CD4-positive, alpha-beta T cell treated with Interleukin-10 for 1 hour (primary cell): ENCODE results near the gene GCN1.

Experiments used
- DNase-seq: peaks from one replicate; pipeline ENCODE4 v3.0.0-alpha.2; 2020

Gene GCN1

GRCh38 chr12:120110550-120111501, 83.7 kb downstream of the GCN1 start:
- DNase-seq = peak; percentile 57

GRCh38 chr12:120109570-120110267, 84.8 kb downstream of the GCN1 start:
- no peak for DNase-seq

DNA sequence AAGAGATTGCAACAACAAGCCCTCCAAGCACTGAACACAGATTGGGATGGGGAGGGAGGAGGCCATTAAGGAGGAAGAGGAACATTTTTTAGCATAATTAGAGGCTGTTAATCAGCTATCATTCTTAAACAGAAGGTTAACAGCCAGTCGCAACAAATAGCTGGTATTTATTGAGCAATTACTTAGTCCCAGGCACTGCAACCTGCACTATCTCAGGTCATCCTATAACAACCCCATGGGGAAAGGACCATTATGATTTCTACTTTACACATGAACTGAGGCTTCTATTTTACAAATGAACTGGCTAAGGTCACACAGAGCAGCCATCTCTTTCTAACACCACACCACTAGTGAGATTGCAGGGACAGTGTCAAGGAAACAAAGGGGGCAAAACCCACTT, 88.4 kb downstream of the GCN1 start:
- no peak for DNase-seq

DNA sequence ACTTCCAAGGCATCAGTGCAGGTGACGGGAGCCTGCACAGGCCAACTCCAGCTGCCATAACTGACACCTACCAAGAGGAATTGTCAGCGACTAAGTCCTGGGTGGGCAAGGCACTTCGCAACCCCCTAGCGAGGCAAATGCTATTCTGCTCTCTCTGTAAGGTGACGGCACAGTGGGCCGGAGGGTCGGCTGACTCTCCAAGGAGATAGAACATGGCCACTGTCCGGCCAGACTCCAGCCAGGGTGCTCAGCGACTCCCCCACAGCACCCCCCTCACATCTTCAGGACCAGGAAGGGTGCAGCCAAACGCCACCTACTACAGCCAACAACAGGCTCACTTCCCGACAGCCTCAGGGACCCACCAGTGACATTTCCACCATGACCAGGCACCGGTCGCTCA, 91.1 kb downstream of the GCN1 start:
- DNase-seq = no peak

GRCh38 chr12:120103044-120103338, 91.5 kb downstream of the GCN1 start:
- no peak for DNase-seq

GRCh38 chr12:120102189-120103043, 92.1 kb downstream of the GCN1 start:
- no peak for DNase-seq

- DNase-seq = no peak
Measured at GRCh38 chr12:120101617-120102016, 92.9 kb downstream of the GCN1 start.

DNA sequence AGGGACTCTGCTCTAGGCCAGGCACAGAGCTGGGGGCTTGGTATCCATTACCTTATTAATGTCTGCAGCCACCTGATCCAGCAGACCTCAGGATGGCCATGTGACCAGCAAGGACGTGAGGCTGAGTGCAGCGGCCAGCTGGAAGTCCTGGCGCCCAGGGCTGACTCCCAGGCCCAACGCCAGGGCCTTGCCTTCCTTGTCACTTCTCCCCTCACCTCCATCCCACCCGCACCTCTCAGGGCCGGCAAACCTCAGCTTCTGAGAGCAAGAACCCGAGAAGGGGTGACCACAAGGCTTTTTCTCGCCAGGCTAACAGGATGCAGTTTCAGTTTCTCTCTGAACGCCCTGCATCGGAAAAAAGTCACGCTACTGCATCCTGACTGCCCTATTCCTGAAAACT, 93.3 kb downstream of the GCN1 start:
- DNase-seq = peak; percentile 28

DNA sequence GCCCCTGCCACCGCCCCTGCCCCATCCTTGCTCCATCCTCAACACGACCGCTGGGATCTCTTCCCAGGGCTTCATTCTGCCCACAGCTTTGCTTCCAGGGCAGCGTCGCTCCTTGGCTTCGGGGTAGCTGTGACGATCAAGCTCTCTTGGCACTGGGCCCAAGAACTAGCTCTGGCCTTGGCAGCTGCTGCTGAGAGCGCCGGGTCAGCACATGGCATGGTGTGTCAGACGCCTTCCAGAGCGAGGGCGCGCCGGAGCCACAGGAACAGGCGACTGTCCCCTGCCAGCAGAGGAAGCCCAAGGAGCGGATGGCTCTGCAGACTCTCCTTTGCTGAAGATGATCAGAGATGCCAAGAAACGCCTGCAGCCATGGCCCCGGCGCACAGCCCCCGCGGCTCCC, 93.9 kb downstream of the GCN1 start:
- no peak for DNase-seq

DNA sequence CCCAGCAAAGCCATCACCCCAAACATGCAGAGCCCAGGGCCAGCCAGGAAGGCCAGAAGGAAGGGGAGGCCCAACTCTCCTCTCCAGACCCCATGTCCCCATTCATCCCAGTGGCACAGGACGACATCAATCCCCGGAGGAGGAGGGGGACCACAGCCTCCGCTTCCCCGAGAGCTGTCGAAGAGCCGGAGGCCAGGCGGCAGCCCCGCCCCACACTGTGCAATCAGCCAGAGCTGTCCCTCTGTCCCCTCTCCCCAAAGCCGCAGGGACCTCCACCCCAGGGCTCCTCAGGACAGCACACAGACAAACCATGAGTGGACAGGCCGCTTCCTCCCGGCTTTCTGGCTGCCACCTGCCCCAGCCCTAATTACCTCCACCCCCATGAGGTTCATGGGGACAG, 94.8 kb downstream of the GCN1 start:
- DNase-seq = no peak

GRCh38 chr12:120098756-120099470, 95.6 kb downstream of the GCN1 start:
- no peak for DNase-seq

GRCh38 chr12:120096671-120097202, 97.8 kb downstream of the GCN1 start:
- DNase-seq = no peak

DNA sequence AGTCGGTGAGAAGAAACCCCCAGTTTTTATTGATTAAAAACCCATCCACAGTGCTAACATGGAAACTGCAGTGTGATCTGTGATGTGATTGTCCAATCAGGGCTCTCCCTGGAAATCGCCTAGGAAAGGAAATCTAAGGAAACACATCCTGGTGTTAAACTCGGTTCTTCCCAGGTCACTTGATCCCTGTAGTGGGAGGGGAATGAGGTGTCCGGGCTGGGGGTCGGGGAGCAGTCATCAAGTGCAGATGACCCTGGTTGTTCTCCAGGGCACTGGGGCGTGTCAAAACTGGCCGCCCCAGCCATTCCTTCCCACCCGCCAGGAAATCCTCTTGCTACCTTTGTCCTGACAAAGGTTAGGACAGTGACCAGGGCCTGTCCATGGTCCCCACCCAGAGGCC, 98.8 kb downstream of the GCN1 start:
- no peak for DNase-seq

GRCh38 chr12:120095331-120095730, 99.2 kb downstream of the GCN1 start:
- no peak for DNase-seq

DNA sequence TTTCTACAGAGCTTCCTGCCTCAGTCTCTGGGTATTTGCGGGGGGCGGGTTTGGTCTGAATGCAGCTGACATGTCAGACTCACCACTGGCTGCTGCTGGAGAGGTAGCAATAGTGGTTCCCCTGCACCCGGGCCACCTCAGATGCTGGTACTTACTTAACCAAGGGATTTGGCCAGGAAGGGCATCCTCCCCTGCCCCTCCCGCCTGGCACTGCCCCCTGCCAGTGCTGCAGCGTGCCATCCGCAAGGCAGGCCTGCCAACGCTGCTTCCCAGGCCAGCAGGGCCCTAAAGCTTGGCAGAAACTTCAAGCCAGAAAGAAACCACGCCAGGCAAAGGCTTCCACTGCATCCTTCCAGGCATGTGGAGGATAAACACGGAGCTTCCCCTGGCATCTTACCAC, 100.0 kb downstream of the GCN1 start:
- no peak for DNase-seq

DNA sequence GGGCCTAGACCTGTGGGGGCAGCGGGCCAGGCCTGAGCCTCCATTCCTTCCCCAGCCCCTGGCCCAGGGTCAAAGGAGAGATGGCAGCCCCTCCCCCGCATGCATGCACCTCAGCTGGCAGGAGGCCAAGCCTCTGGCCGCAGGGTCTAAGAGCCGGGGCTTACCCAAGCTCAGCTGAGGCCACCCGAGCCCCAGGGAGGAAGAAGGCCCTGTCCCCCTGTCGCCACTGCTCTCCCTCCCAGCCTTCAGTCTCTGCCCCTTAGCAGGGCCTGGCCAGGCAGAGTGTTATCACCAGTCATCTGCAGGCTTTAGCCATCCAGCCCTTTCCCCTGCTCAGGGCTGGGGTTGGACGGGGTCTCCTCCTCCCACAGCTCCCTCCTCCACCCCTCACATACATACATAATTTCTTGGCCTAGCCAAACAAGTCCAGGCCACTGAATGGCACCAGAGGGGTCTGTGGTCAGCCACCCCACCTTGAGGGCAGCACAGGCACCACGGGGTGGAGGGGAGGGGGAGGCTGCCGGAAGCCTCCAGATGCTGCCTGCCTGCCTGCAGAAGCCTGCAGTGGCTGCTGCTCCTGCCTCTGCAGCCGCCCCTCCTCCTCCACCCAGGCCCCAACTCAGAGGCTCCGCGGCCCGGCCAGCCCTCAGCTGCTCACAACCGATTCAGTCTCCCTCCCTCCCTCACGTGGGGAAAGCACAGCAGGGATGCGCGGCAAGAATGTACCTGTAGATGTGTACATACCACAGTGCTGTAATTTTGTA, 100.7 kb downstream of the GCN1 start:
- no peak for DNase-seq

DNA sequence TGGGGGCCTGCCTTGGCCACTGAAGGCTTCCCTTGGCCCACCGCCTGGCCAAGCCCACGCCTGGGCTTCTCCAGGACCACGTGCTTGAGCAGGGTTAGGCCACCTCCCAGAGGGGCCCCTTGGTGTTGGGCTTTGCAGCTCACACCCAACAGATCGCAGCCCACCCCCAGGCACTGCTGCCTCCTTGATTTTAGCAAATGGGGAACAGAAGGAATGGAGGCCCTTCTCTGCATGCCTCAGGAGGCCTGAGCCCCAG, 101.3 kb downstream of the GCN1 start:
- no peak for DNase-seq

- no peak for DNase-seq
Measured at GRCh38 chr12:120092551-120093335, 101.8 kb downstream of the GCN1 start.

DNA sequence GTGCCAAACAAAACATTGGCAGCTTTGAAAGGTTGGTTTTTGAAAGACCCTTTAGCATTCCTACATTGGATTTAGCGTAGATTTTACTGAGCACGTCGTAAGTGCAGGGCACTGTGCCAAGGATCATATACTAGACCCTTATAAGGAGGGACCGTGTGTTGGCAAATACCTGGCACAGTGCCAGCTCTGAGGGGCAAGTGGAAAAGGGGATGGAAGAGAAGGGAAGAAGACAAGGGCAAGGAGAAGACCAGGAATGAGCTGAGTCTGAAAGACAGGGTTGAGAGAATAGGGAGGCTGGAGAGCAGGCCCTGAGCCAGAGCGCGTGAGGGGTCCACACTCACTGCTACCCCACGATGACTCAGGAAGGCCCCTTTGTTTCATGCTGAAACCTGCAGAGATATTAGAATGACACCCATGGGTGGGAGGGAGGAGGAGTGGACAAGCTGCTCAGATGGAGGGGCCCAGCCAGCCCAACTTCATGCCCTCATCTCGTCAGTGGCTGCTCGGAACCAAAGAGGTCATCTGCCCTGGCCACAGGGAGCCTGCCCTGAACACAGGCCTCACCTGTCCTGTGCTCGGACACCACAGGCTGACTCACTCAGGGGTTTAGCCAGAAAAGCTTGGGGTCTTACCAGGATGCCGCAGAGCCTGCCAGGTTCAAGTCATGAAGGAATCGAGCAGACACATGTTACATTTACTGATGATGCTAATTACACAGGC, 103.0 kb downstream of the GCN1 start:
- DNase-seq = no peak

DNA sequence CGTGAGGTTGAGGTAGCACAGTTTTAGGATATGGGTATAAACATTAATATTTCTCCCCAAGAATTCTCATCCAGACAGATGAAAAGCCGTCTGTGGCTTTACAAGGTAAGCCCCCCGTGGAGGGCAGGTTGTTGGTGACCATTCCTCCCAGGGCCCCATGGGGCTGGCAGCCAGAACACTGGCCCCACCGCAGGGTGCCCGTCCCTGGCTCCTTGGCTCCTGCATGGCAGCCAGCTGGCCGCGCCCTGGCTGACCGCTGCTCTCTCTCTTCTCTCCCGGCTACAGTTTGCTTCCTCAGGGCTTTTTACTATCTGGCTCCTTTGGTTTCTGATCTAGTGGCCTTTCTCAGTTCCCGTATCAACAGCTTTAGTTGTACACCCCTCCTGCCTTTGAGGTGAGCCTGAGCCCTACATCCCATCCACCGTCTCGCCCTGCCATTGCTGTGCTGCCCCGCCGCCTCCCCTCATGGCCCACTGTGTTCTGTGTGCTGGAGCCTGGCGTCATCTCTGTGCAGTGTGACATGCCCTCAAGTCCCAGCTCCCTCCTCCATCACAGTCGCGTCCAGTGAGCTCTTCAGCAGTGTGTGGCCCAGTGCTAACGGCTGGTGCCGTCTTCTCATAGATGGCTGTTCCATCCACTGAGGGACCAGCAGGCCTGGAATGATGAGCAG, 103.8 kb downstream of the GCN1 start:
- DNase-seq = no peak
